Measurements from ENCODE around the gene DOCK1.

The DOCK1 gene

GRCh38 chr10:127385066-127385465 is 479.8 kb downstream of the DOCK1 start:
- Histone ChIP-seq H2BK15ac (ENCODE audit: low read depth, poor library complexity, severe bottlenecking) (no peak overlapping the region), H2BK5ac (ENCODE audit: low read depth, low read length, poor library complexity, severe bottlenecking) (no peak overlapping the region), H3K14ac (ENCODE audit: low read length in 2 of 2) (no peak overlapping the region), H3K18ac (ENCODE audit: low read depth in 1 of 2, low read length in 2 of 2) (no peak overlapping the region), H3K4ac (ENCODE audit: low read depth in 1 of 2, low read length in 2 of 2) (no peak overlapping the region), H2BK120ac (ENCODE audit: low read depth, low read length) (no peak overlapping the region), H4K91ac (ENCODE audit: low read length) (no peak overlapping the region), H3K27me3 (ENCODE audit: control insufficient read depth in 1 of 2, insufficient read depth in 1 of 2, low read length in 2 of 2) (no peaks in the 10 kb centered on the region), H3K79me1 (replicated peaks; ENCODE audit: low read length, poor library complexity, severe bottlenecking) (no peaks in the 10 kb centered on the region), H2AFZ (ENCODE audit: low read depth, low read length) (no peak overlapping the region), H3K4me2 (ENCODE audit: low read length, poor library complexity, severe bottlenecking) (no peak overlapping the region), H3K4me3 (ENCODE audit: insufficient read depth in 1 of 2, low read depth in 1 of 2, low read length in 2 of 2) (no peak overlapping the region), H3K4me1 (ENCODE audit: control insufficient read depth, insufficient read depth, low read depth, low read length) (no peaks in the 10 kb centered on the region), H3K23ac (ENCODE audit: low read length in 2 of 2) (no peak overlapping the region), H4K8ac (ENCODE audit: low read length) (no peak overlapping the region), H2AK5ac (ENCODE audit: low read length, severe bottlenecking) (no peak overlapping the region), H3K27ac (ENCODE audit: low read length, poor library complexity, severe bottlenecking) (no peak overlapping the region), H2BK12ac (ENCODE audit: low read length in 2 of 2) (no peak overlapping the region), H3K36me3 (ENCODE audit: control insufficient read depth in 1 of 2, insufficient read depth in 2 of 2, low read depth in 1 of 2, low read length in 2 of 2) (peaks cover 47 to 80% of the 10 kb centered on the region in 2 experiments), H3K9ac (ENCODE audit: low read length) (no peak overlapping the region), H3K9me3 (ENCODE audit: control insufficient read depth, low read length) (no peaks in the 10 kb centered on the region)
- DNase-seq, result no peak
- 100% methylated on average over 2 of the region's 3 CpGs for WGBS

GRCh38 chr10:127386606-127387327 is 481.5 kb downstream of the DOCK1 start:
- Histone ChIP-seq H3K14ac (ENCODE audit: low read length in 2 of 2) (no peak overlapping the region), H3K18ac (ENCODE audit: low read depth in 1 of 2, low read length in 2 of 2) (no peak overlapping the region), H2BK15ac (ENCODE audit: low read depth, poor library complexity, severe bottlenecking) (no peak overlapping the region), H3K36me3 (ENCODE audit: control insufficient read depth in 1 of 2, insufficient read depth in 2 of 2, low read depth in 1 of 2, low read length in 2 of 2) (peaks cover 57 to 81% of the 10 kb centered on the region in 2 experiments), H2BK120ac (ENCODE audit: low read depth, low read length) (no peak overlapping the region), H2BK12ac (ENCODE audit: low read length in 2 of 2) (no peak overlapping the region), H3K27me3 (ENCODE audit: control insufficient read depth in 1 of 2, insufficient read depth in 1 of 2, low read length in 2 of 2) (no peaks in the 10 kb centered on the region), H3K4me2 (ENCODE audit: low read length, poor library complexity, severe bottlenecking) (no peak overlapping the region), H3K27ac (ENCODE audit: low read length, poor library complexity, severe bottlenecking) (no peak overlapping the region), H4K91ac (ENCODE audit: low read length) (no peak overlapping the region), H3K23ac (ENCODE audit: low read length in 2 of 2) (no peak overlapping the region), H2BK5ac (ENCODE audit: low read depth, low read length, poor library complexity, severe bottlenecking) (no peak overlapping the region), H3K4me1 (ENCODE audit: control insufficient read depth, insufficient read depth, low read depth, low read length) (no peaks in the 10 kb centered on the region), H2AFZ (ENCODE audit: low read depth, low read length) (no peak overlapping the region), H4K8ac (ENCODE audit: low read length) (no peak overlapping the region), H3K4ac (ENCODE audit: low read depth in 1 of 2, low read length in 2 of 2) (no peak overlapping the region), H3K79me1 (replicated peaks; ENCODE audit: low read length, poor library complexity, severe bottlenecking) (no peaks in the 10 kb centered on the region), H3K9ac (ENCODE audit: low read length) (no peak overlapping the region), H3K4me3 (ENCODE audit: insufficient read depth in 1 of 2, low read depth in 1 of 2, low read length in 2 of 2) (no peak overlapping the region), H3K9me3 (ENCODE audit: control insufficient read depth, low read length) (no peaks in the 10 kb centered on the region), H2AK5ac (ENCODE audit: low read length, severe bottlenecking) (no peak overlapping the region)
- DNase-seq, result no peak
- WGBS, result 83% methylated on average over 15 of the region's 17 CpGs

GRCh38 chr10:127391875-127392274 is 486.6 kb downstream of the DOCK1 start:
- Histone ChIP-seq H3K4me1 (ENCODE audit: control insufficient read depth, insufficient read depth, low read depth, low read length) (no peaks in the 10 kb centered on the region), H2BK12ac (ENCODE audit: low read length in 2 of 2) (no peak overlapping the region), H4K91ac (ENCODE audit: low read length) (no peak overlapping the region)

GRCh38 chr10:127392351-127393235 is 487.4 kb downstream of the DOCK1 start:
- Histone ChIP-seq H3K4ac (ENCODE audit: low read depth in 1 of 2, low read length in 2 of 2) (no peak overlapping the region), H3K79me1 (replicated peaks; ENCODE audit: low read length, poor library complexity, severe bottlenecking) (no peaks in the 10 kb centered on the region), H3K23ac (ENCODE audit: low read length in 2 of 2) (no peak overlapping the region), H4K8ac (ENCODE audit: low read length) (no peak overlapping the region), H2BK120ac (ENCODE audit: low read depth, low read length) (no peak overlapping the region), H2BK5ac (ENCODE audit: low read depth, low read length, poor library complexity, severe bottlenecking) (no peak overlapping the region), H2BK12ac (ENCODE audit: low read length in 2 of 2) (no peak overlapping the region), H2AFZ (ENCODE audit: low read depth, low read length) (no peak overlapping the region), H3K9me3 (ENCODE audit: control insufficient read depth, low read length) (no peaks in the 10 kb centered on the region), H2BK15ac (ENCODE audit: low read depth, poor library complexity, severe bottlenecking) (no peak overlapping the region), H4K91ac (ENCODE audit: low read length) (no peak overlapping the region), H3K27ac (ENCODE audit: low read length, poor library complexity, severe bottlenecking) (no peak overlapping the region), H3K4me3 (ENCODE audit: insufficient read depth in 1 of 2, low read depth in 1 of 2, low read length in 2 of 2) (no peak overlapping the region), H3K18ac (ENCODE audit: low read depth in 1 of 2, low read length in 2 of 2) (no peak overlapping the region), H3K27me3 (ENCODE audit: control insufficient read depth in 1 of 2, insufficient read depth in 1 of 2, low read length in 2 of 2) (no peaks in the 10 kb centered on the region), H3K4me2 (ENCODE audit: low read length, poor library complexity, severe bottlenecking) (no peak overlapping the region), H3K36me3 (ENCODE audit: control insufficient read depth in 1 of 2, insufficient read depth in 2 of 2, low read depth in 1 of 2, low read length in 2 of 2) (peaks cover 36 to 48% of the 10 kb centered on the region in 2 experiments), H3K4me1 (ENCODE audit: control insufficient read depth, insufficient read depth, low read depth, low read length) (no peaks in the 10 kb centered on the region), H3K14ac (ENCODE audit: low read length in 2 of 2) (no peak overlapping the region), H2AK5ac (ENCODE audit: low read length, severe bottlenecking) (no peak overlapping the region), H3K9ac (ENCODE audit: low read length) (no peak overlapping the region)
- WGBS, result 90% methylated on average over 22 of the region's 23 CpGs
- no peak for DNase-seq

More at GRCh38 chr10:127391875-127392274, 486.6 kb downstream of the DOCK1 start:
- no peak overlapping the region for H2BK5ac ChIP-seq (ENCODE audit: low read depth, low read length, poor library complexity, severe bottlenecking)
- H2AK5ac ChIP-seq (ENCODE audit: low read length, severe bottlenecking), result no peak overlapping the region
- H3K9ac ChIP-seq (ENCODE audit: low read length), result no peak overlapping the region
- WGBS, result 88% methylated on average over 11 of the region's 12 CpGs
- H3K79me1 ChIP-seq (replicated peaks; ENCODE audit: low read length, poor library complexity, severe bottlenecking), result no peaks in the 10 kb centered on the region
- H3K27me3 ChIP-seq (ENCODE audit: control insufficient read depth in 1 of 2, insufficient read depth in 1 of 2, low read length in 2 of 2), result no peaks in the 10 kb centered on the region
- DNase-seq, result no peak
- H3K9me3 ChIP-seq (ENCODE audit: control insufficient read depth, low read length), result no peaks in the 10 kb centered on the region
- H2AFZ ChIP-seq (ENCODE audit: low read depth, low read length), result no peak overlapping the region
- peaks cover 43 to 48% of the 10 kb centered on the region in 2 experiments for H3K36me3 ChIP-seq (ENCODE audit: control insufficient read depth in 1 of 2, insufficient read depth in 2 of 2, low read depth in 1 of 2, low read length in 2 of 2)
- no peak overlapping the region for H3K27ac ChIP-seq (ENCODE audit: low read length, poor library complexity, severe bottlenecking)
- H3K14ac ChIP-seq (ENCODE audit: low read length in 2 of 2), result no peak overlapping the region
- no peak overlapping the region for H3K4me2 ChIP-seq (ENCODE audit: low read length, poor library complexity, severe bottlenecking)
- H3K23ac ChIP-seq (ENCODE audit: low read length in 2 of 2), result no peak overlapping the region
- no peak overlapping the region for H2BK15ac ChIP-seq (ENCODE audit: low read depth, poor library complexity, severe bottlenecking)
- no peak overlapping the region for H2BK120ac ChIP-seq (ENCODE audit: low read depth, low read length)
- H3K4me3 ChIP-seq (ENCODE audit: insufficient read depth in 1 of 2, low read depth in 1 of 2, low read length in 2 of 2), result no peak overlapping the region
- H3K18ac ChIP-seq (ENCODE audit: low read depth in 1 of 2, low read length in 2 of 2), result no peak overlapping the region
- no peak overlapping the region for H3K4ac ChIP-seq (ENCODE audit: low read depth in 1 of 2, low read length in 2 of 2)
- H4K8ac ChIP-seq (ENCODE audit: low read length), result no peak overlapping the region
